ENCODE results near the gene C1QL1.

C1QL1 gene

DNA sequence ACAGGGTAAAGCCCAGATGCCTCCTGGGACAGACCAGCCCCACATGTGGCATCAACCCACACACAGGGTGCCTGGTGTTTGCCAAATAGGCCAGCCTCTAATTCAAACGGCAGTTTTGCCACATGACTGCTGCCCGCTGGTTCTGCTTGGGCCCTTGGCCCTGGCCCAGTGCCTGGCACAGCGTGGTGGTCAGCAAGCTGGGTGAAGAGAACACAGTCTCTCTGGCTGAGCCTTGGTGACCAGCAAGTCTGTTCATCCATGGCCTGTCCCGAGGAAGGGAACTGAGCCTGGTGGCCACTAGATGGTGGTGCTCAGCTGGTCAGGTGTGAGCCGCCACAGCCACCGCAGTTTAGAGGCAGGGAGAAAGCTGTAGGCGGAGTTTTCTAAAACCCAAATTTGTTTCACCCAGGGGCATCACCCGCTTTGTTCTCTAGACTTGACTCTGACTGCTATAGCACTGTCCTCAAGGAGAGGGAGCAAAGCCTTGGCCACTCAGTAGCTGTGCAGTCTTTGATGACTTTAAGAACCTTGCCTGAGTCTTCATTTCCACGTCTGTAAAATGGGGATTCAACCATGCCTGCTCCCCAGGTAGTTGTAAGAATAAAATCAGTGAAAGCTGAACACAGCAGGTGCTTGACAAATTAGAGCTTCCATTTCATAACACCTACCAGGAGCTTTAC is 48.1 kb downstream of the C1QL1 start:
- no peak for DNase-seq (ENCODE audit: low read depth, low spot score)
- H3K4me3 ChIP-seq (ENCODE audit: low read length) = no peak overlapping the region

DNA sequence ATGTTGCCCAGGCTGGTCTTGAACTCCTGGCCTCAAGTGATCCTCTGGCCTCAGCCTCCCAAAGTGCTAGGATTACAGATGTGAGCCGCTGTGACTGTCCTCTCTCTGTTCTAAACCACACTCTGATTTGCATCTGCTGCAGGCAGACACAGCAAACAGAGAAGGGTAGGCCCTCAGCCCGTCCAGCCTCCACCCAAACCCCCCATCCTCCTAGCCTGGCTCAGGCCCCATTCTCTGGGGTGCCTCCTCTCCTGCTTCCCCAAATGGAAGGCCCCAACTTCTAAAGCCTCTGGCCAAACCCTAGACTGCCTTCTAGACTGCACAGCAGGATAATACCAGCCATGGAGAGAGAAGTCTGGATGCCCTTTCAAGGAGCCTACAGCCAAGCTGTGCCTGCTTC is 48.7 kb downstream of the C1QL1 start:
- no peak overlapping the region for H3K4me3 ChIP-seq (ENCODE audit: low read length)
- DNase-seq (ENCODE audit: low read depth, low spot score) = no peak

GRCh38 chr17:44918006-44918405 is 50.1 kb downstream of the C1QL1 start:
- H3K4me3 ChIP-seq (ENCODE audit: low read length) = no peak overlapping the region
- DNase-seq (ENCODE audit: low read depth, low spot score) = no peak

DNA sequence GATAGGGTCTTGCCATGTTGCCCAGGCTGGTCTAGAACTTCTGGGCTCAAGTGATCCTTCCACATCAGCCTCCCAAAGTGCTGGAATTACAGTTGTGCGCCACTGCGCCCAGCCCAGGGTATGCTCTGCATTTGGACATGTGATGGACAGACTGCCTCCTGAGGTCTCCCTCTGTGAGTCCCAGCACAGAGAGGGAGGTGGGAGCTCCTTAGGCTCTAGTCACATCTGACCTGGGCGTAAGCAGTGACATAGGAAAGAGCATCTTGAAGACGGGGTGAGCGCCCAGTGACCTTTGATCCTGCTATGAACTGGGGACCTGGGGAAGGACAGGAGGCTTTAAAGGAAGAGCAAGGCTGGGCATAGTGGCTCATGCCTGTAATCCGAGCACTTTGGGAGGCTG is 50.6 kb downstream of the C1QL1 start:
- no peak overlapping the region for H3K4me3 ChIP-seq (ENCODE audit: low read length)
- DNase-seq (ENCODE audit: low read depth, low spot score) = no peak

DNA sequence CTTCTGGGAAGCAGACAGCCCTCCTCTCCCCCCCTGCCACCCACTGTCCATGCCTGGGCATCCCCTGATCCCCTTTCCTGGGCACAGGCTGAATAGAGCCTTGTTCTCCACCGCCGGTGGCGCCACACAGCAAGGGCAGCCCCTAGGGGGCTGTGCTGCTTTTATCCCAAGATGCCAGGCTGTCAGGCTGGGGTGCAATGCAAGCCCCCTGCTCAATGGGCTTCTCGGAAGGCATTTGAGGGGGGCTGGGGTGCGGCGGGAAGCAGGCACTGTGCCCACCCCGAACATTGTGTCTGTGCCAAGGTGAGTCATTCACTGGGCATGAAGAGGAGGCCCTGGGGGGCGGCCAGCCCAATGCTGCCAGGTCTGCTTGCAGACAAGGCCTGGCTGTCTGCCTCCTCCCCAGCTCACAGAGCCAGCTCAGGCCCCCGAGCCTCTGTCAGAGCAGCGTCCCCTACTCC is 51.3 kb downstream of the C1QL1 start:
- H3K4me3 ChIP-seq (ENCODE audit: low read length) = no peak overlapping the region
- no peak for DNase-seq (ENCODE audit: low read depth, low spot score)

DNA sequence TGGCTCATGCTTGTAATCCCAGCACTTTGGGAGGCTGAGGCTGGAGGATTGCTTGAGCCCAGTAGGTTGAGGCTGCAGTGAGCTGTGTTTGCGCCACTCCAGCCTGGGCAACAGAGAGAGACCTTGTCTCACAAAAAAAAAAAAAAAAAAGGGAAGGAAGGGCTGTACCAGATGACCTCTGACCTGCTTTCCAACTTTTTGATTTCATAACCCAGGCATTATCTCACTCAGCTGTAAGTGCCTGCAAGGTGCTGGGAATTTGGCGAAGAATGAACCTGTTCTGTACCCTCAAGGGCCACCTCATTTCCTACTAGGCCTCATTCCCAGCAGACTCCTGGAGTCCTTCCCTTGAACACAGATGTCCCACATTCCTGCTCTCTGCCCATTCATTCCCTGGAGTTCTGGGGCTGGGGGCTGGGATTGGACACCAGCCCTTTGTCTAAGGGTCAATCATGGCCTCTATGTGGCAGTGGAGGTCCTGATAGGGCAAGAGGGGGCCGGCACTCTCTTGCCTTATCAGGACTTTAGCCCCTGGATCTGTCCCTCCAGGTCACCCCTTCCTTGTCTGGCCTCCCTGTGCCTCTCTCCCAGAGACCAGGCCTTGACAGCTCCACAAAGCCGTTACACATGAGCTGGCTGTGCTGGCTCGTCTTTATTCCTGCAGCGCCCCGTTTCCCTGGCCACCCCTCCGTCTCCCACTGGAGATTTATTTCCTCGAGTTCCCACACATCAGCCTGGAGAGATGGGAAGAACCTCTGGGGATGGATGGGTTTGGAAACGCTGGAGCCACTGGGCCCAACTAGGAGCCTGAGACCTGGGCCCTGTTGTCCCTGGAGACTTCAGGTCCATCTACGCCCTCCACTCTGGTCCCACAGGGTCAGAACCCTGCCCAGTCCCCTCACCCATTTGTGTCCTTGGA is 52.0 kb downstream of the C1QL1 start:
- DNase-seq (ENCODE audit: low read depth, low spot score) = no peak

GRCh38 chr17:44915321-44915726 is 52.8 kb downstream of the C1QL1 start, which contains the start of gene GFAP:
Gene GFAP, minus strand, starts transcription at chr17:44915500. Its CDS starts 14 bp downstream, at chr17:44915486.
- DNase-seq (ENCODE audit: low read depth, low spot score) = no peak
- H3K4me3 ChIP-seq (ENCODE audit: low read length) = no peak within 1 kb of the TSS

More for the DNA sequence above, 52.0 kb downstream of the C1QL1 start:
- H3K4me3 ChIP-seq (ENCODE audit: low read length) = no peak overlapping the region

GRCh38 chr17:44914698-44915271 is 53.3 kb downstream of the C1QL1 start:
- H3K4me3 ChIP-seq (ENCODE audit: low read length) = no peak overlapping the region
- DNase-seq (ENCODE audit: low read depth, low spot score) = no peak

- H3K4me3 ChIP-seq (ENCODE audit: low read length) = no peak overlapping the region
- no peak for DNase-seq (ENCODE audit: low read depth, low spot score)
These were observed 54.0 kb downstream of the C1QL1 start for GRCh38 chr17:44914148-44914547.

- DNase-seq (ENCODE audit: low read depth, low spot score) = no peak
- H3K4me3 ChIP-seq (ENCODE audit: low read length) = no peak overlapping the region
These were observed 54.4 kb downstream of the C1QL1 start for GRCh38 chr17:44913676-44914075.

GRCh38 chr17:44912763-44913544 is 55.1 kb downstream of the C1QL1 start:
- H3K4me3 ChIP-seq (ENCODE audit: low read length) = no peak overlapping the region
- DNase-seq (ENCODE audit: low read depth, low spot score) = no peak

DNA sequence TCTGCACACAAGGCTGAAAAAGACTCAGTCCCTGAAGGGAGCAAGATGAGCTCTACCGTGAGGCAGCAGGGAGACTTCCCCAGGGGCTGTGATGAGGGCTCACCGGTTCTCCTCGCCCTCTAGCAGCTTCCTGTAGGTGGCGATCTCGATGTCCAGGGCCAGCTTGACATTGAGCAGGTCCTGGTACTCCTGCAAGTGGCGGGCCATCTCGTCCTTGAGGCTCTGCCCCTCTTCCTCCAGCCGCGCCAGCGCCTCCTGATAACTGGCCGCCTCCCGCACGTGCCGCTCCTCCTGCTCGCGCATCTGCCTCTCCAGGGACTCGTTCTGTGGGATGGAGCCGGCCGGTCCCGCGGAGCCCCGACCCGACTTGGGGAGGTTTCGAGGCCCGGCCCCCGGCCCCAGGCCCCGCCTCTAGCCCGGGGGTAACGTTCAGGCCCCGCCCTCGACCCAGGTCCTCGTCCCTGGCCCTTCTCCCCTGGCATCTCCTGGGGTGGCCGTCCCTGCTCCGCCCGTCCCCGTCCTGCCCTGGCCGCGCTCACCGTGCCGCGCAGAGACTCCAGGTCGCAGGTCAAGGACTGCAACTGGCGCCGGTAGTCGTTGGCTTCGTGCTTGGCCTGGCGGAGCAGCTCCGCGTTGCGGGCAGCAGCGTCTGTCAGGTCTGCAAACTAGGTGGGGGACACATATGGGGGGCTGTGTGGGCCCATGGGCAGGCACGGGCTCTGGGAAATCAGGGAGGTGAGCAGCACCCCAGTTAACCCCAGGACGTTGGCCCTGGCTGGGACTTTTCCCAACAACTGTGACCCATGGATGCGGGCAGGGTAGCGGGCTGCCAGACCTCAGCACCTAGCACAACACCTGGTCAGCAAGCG is 56.7 kb downstream of the C1QL1 start:
- no peak overlapping the region for H3K4me3 ChIP-seq (ENCODE audit: low read length)
- DNase-seq (ENCODE audit: low read depth, low spot score) = no peak

GRCh38 chr17:44910231-44911106 is 57.6 kb downstream of the C1QL1 start:
- H3K4me3 ChIP-seq (ENCODE audit: low read length) = no peak overlapping the region
- no peak for DNase-seq (ENCODE audit: low read depth, low spot score)

All from Jurkat, Clone E6-1 (cell line).